HTERT RPE-1 (cell line): ENCODE measurements around the gene TLR5.

ENCODE experiments used
- in situ Hi-C: fragments of 300-500 bp; cut with MboI; formaldehyde crosslinking; loops from 4 replicates; pipeline ENCODE4 v1.14.3; 2020; ENCODE audit warnings: low sequenced_read_pairs

The TLR5 gene

DNA sequence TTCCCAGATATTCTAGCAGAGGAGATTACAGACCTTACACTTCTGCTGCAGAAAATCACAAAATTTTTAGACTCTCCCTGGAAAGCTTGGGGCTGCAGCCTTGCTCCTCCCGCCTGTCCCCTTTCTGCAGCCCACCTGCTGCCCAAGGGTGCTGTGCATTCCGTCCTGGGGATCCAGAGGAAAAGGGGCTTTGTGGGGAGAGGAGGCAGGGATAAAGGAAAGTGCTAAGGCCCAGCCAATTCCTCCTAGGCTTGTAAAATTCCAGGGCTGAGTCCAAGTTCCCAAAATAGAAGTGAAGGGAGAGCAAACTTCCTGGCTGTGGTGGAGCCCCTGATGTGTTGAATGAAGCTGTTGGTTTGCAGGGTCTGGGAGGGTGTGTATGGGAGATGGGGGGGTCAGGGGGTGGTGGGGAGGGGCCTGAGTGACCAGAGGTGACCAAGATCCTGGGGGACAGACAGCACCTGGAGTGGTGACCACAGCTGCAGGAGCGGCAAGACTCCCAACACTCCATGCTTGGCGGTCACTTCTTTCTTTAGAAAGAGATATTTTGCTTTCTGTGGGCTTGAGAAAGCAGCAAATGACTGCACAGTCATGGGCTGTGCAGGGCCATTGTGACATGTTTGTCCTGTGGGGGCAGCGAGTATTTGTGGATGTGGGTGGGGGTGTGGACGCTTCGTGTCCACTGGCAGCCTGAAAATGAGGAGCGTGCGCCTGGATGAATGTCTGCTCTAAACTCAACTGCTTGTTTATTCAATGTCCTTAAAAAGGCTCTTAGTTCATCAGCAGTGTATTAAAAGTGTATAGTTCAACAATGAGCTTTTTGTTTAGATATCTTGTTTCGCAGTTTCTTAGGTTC lies 68.4 kb downstream of the TLR5 start:
- in situ Hi-C loops: loop anchor here (25.0 kb wide), 1 partner anchor 287 kb away; no protein-coding TSS in a partner anchor

DNA sequence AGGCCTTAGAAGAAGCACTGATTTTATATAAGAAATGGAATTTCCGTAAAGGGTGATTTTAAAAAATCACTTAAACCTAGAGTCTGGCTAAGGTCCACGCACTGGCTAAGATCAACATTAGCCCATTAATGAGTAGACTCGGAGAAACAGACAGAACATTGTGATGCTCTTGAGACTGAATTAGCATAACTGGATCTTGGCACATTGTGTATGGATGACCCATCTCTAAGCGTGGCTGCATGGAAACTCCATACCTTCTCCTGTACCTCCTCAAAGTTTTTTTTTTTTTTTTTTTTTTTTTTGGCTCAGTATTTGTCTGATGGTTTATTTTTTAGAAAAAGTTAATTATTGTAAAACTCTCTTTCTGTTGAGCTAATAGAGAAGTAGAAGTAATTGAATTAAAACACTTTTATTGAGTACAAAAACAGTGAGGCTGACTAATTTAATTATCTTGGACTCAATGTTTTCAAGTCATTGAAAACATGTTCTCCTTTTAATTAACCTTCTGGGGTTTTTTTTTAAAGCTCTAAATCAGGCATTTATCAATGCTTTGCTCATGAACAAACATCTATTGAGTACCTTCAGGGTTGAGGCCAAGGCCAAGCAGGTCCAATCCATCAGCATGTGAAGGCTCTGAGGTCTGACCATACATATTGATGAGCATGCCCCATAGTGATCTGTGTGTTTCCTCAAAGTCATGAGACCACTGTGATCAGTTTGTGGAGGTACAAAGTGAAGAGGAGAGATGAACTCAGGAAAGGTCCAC lies 74.0 kb downstream of the TLR5 start:
- in situ Hi-C loops: no loop called here

DNA sequence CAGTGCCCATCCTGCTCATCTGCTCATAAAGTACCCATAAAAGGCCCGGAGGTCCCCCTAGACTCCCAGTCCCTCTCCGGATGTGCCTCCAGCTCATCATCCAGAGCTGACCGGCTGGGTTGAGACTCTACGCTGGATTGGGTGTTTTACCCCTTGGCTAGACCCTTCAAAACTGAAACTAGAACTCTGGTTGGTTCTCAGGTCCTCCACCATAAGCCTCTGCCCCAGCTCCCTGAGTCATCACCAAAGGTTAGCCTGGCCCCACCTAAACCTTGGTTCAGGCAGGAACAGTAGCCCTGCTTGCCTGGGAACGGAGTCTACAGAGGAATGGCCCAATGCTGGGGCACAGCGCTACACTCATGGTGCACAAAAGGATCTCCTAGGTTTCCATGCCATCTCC lies 75.1 kb downstream of the TLR5 start:
- in situ Hi-C loops: no loop called here

DNA sequence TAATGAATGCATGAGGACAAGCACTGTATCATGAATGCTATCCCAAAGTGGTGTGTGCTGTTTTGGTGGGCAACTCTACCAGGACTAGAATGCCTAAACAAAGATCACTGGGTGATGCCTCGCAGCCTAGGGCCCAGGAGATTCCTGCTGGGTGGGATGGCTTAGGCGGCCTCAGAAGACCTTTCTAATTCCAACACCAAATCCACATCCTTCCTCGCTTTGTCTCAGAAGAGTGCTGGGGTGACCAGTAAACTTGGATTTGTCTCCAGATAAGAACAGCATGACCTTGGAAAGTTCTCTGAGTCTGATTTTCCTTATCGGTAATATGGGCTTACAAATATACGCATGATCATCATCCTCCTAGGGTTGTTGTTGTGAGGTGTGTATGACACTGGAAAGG lies 76.6 kb downstream of the TLR5 start:
- in situ Hi-C loops: no loop called here

DNA sequence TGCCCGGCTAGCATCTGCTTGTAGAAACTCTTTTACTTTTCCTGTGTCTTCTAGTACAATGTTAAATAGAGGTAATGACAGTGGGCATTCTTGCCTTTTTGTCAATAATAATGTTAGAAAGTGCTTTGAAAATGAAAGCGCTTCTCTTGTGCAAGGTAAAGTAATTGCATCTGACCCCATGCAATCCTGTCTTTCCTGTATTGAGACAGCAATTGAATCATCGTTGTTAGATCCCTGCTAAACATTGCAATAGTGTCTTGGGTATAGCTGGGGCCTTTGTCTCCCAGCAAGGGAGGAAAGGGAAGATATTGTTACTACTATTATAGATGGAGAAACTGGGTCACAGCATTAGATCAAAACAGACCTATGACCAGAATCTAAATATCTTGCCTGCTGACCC lies 80.9 kb downstream of the TLR5 start:
- in situ Hi-C loops: no loop called here

DNA sequence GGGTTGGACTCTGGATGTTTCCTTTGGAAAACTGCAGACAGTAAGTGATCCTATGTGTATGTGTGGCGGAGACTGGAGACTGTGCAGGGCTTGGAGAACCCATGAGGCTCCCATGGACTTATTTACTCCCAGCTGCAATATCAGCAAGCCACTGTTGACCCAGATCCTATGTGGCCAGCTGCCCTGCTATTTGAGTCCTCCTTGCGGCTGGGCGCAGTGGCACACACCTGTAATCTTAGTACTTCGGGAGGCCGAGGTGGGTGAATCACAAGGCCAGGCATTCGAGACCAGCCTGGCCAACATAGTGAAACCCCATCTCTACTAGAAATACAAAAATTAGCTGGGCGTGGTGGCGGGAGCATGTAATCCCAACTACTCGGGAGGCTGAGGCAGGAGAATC lies 83.5 kb downstream of the TLR5 start:
- in situ Hi-C loops: no loop called here
